MCF 10A (cell line): ENCODE results near the gene HIBCH. TPM values are rescaled to one million over a fixed set of nuclear protein-coding genes. Genes with fewer than 3 reads are reported as not detected.
"Not testable (repeated sequence)": the region's sequence is repeated elsewhere in the genome, so short reads cannot be mapped to it uniquely, and the experiment has no call there.

Experiments used
- BruUV-seq: library from RNA; stranded (reverse); fragments of 400-500 nt; replicated peaks from 2 replicates; lab custom pipeline; 2021; lab: Mats Ljungman, UMichigan
- CTCF ChIA-PET: fragments of 300-600 bp; sonication (Branson Sonifier 250); formaldehyde crosslinking; extraction: SDS; loops from one replicate; lab custom pipeline; 2021; ENCODE audit warnings: antibody characterized with exemption, inconsistent platforms; lab: Yijun Ruan, JAX
- POLR2A ChIA-PET: fragments of 300-600, 350-650 bp; sonication (Branson Sonifier 250); formaldehyde crosslinking; extraction: SDS; loops from one replicate; lab custom pipeline; 2020; ENCODE audit warnings: antibody characterized with exemption, inconsistent platforms; lab: Yijun Ruan, JAX
- DNase-seq: peaks from one replicate; pipeline ENCODE4 v3.0.0-alpha.2; 2018; ENCODE audit not compliant: unreplicated experiment
- H3K27ac Mint-ChIP-seq: one replicate; pipeline ENCODE4 v1.8.0; 2022; ENCODE audit warnings: mild to moderate bottlenecking, low read depth, mixed read lengths; ENCODE audit not compliant: unreplicated experiment
- H3K27me3 Mint-ChIP-seq: one replicate; pipeline ENCODE4 v1.8.0; 2022; ENCODE audit warnings: mixed read lengths; ENCODE audit not compliant: insufficient read depth, unreplicated experiment
- H3K36me3 Mint-ChIP-seq: one replicate; pipeline ENCODE4 v1.8.0; 2022; ENCODE audit warnings: mild to moderate bottlenecking, moderate library complexity, mixed read lengths; ENCODE audit not compliant: insufficient read depth, unreplicated experiment
- H3K4me1 Mint-ChIP-seq: one replicate; pipeline ENCODE4 v1.8.0; 2022; ENCODE audit warnings: mixed read lengths; ENCODE audit not compliant: insufficient read depth, unreplicated experiment
- H3K4me3 Mint-ChIP-seq: one replicate; pipeline ENCODE4 v1.8.0; 2022; ENCODE audit warnings: mild to moderate bottlenecking, moderate library complexity, mixed read lengths; ENCODE audit not compliant: unreplicated experiment
- H3K9me3 Mint-ChIP-seq: one replicate; pipeline ENCODE4 v1.8.0; 2022; ENCODE audit warnings: mixed read lengths; ENCODE audit not compliant: unreplicated experiment
- CTCF ChIP-seq: fragments of 200-600 bp; IDR thresholded peaks from one replicate; pipeline ENCODE4 v1.8.0; 2022; ENCODE audit warnings: antibody characterized with exemption, mild to moderate bottlenecking; ENCODE audit not compliant: unreplicated experiment
- intact Hi-C: fragments of 100-400 bp; cut with micrococcal nuclease; formaldehyde crosslinking; loops from 2 replicates; pipeline ENCODE4 v1.14.1; 2022
- total RNA-seq: library from RNA; stranded (reverse); gene quantifications from 2 replicates; pipeline ENCODE4 v1.2.3, GENCODE V29; 2022

HIBCH gene
- total RNA-seq, 1 experiment from 2014 or later: 14.7 TPM

- H3K9me3 Mint-ChIP-seq: no peaks in the 10 kb centered on the region
- ChIA-PET CTCF (interaction anchor here (0.6 to 0.8 kb wide), 2 partner anchors 17 to 37 kb away, joined by 3 to 4 read pairs; no protein-coding TSS in a partner anchor), POLR2A (no interaction called here)
- BruUV-seq: no TSS peak
- H3K36me3 Mint-ChIP-seq: peaks cover 41% of the 10 kb centered on the region
- H3K4me3 Mint-ChIP-seq: no peak overlapping the region
- H3K27ac Mint-ChIP-seq: no peak overlapping the region
- intact Hi-C loops: no loop called here
- TF ChIP-seq CTCF: no peak
- peak; percentile 1 for DNase-seq
- H3K27me3 Mint-ChIP-seq: no peaks in the 10 kb centered on the region
- H3K4me1 Mint-ChIP-seq: peaks cover 10% of the 10 kb centered on the region
These were observed 35.8 kb downstream of the HIBCH start for GRCh38 chr2:190283783-190284182.

- BruUV-seq: no TSS peak
- Mint-ChIP-seq H3K4me3 (no peak overlapping the region), H3K36me3 (peaks cover 10% of the 10 kb centered on the region), H3K27me3 (no peaks in the 10 kb centered on the region), H3K9me3 (no peaks in the 10 kb centered on the region), H3K4me1 (peaks cover 10% of the 10 kb centered on the region), H3K27ac (peak overlapping the region; percentile 59)
- TF ChIP-seq CTCF: no peak
- POLR2A ChIA-PET: interaction anchor here (0.5 kb wide), 1 partner anchor 193 kb away, joined by 4 read pairs; no protein-coding TSS in a partner anchor
- intact Hi-C loops: no loop called here
- DNase-seq: peak; percentile 8
- CTCF ChIA-PET: interaction anchor here (0.7 to 0.8 kb wide), 2 partner anchors 34 to 305 kb away, joined by 3 read pairs; no protein-coding TSS in a partner anchor
These were observed 38.9 kb downstream of the HIBCH start for GRCh38 chr2:190280565-190281350.

GRCh38 chr2:190279256-190280134, 40.1 kb downstream of the HIBCH start:
- H3K36me3 Mint-ChIP-seq, H3K4me3 Mint-ChIP-seq, H3K9me3 Mint-ChIP-seq, H3K27me3 Mint-ChIP-seq, intact Hi-C loops, DNase-seq: not testable (repeated sequence)
- BruUV-seq: TSS peak; percentile 86
- peaks cover 10% of the 10 kb centered on the region for H3K4me1 Mint-ChIP-seq
- CTCF ChIA-PET: interaction anchor here (0.7 to 1.3 kb wide), 3 partner anchors 10 to 306 kb away, joined by 3 to 5 read pairs (median 3); no protein-coding TSS in a partner anchor
- peak overlapping the region; percentile 69 for H3K27ac Mint-ChIP-seq
- POLR2A ChIA-PET: interaction anchor here (0.6 to 1.5 kb wide), 3 partner anchors 12 to 151 kb away, joined by 3 read pairs; partner anchors contain the start of gene HIBCH

- H3K27ac Mint-ChIP-seq: no peak overlapping the region
- intact Hi-C loops: loop anchor here (1.0 kb wide), 1 partner anchor 188 kb away; no protein-coding TSS in a partner anchor
- H3K9me3 Mint-ChIP-seq: no peaks in the 10 kb centered on the region
- peak; percentile 55 for TF ChIP-seq CTCF
- H3K4me1 Mint-ChIP-seq: peaks cover 10% of the 10 kb centered on the region
- no peak overlapping the region for H3K4me3 Mint-ChIP-seq
- peaks cover 10% of the 10 kb centered on the region for H3K36me3 Mint-ChIP-seq
- CTCF ChIA-PET: interaction anchor here (0.5 to 1.5 kb wide), 6 partner anchors 15 to 1071 kb away, joined by 3 to 5 read pairs (median 3); no protein-coding TSS in a partner anchor
- peak; percentile 44 for DNase-seq
- POLR2A ChIA-PET: interaction anchor here (0.9 kb wide), 1 partner anchor 42 kb away, joined by 3 read pairs; no protein-coding TSS in a partner anchor
- no TSS peak for BruUV-seq
- no peaks in the 10 kb centered on the region for H3K27me3 Mint-ChIP-seq
These were observed 42.2 kb downstream of the HIBCH start for GRCh38 chr2:190277234-190278112.
